Neural cell (in vitro differentiated cells): ENCODE data around the gene EZR. TPM values are rescaled to one million over a fixed set of nuclear protein-coding genes. Genes with fewer than 3 reads are reported as not detected.

Source experiments
- H2AFZ ChIP-seq: fragments of 200-600, 300-800 bp; sonication (generic), shearing (Covaris generic); 2 replicates; pipeline ENCODE4 v1.6.0; 2014; ENCODE audit warnings: low read depth, mild to moderate bottlenecking, antibody characterized with exemption, low read length, moderate library complexity
- H3F3A ChIP-seq: fragments of 200-600 bp; shearing (Covaris generic); 2 replicates; pipeline ENCODE4 v1.6.1; 2016; ENCODE audit warnings: mild to moderate bottlenecking, moderate library complexity, mixed read lengths, antibody characterized with exemption, low read length; ENCODE audit not compliant: insufficient read depth, poor library complexity, severe bottlenecking
- H3K27ac ChIP-seq: fragments of 200-600, 300-800 bp; sonication (generic), shearing (Covaris generic); 2 replicates; pipeline ENCODE4 v1.5.1; 2014; ENCODE audit warnings: mild to moderate bottlenecking, low read length, moderate library complexity
- H3K27me3 ChIP-seq: fragments of 300-800, 200-600 bp; sonication (generic), shearing (Covaris generic); 2 replicates; pipeline ENCODE4 v1.6.0; 2014; ENCODE audit warnings: mild to moderate bottlenecking, low read depth, low read length, moderate library complexity; ENCODE audit not compliant: insufficient read depth
- H3K36me3 ChIP-seq: fragments of 300-800, 200-600 bp; sonication (generic), shearing (Covaris generic); 2 replicates; pipeline ENCODE4 v1.5.1; 2014; ENCODE audit warnings: mild to moderate bottlenecking, antibody characterized with exemption, low read length, moderate library complexity; ENCODE audit not compliant: insufficient read depth
- H3K4me2 ChIP-seq: fragments of 300-800, 200-600 bp; sonication (generic), shearing (Covaris generic); 2 replicates; pipeline ENCODE4 v1.6.0; 2014; ENCODE audit warnings: mild to moderate bottlenecking, low read length
- H3K4me3 ChIP-seq: fragments of 300-800, 200-600 bp; sonication (generic), shearing (Covaris generic); 2 replicates; pipeline ENCODE4 v1.5.1; 2014; ENCODE audit warnings: mild to moderate bottlenecking, low read length, moderate library complexity
- H3K79me2 ChIP-seq: fragments of 200-600 bp; shearing (Covaris generic); replicated peaks from 2 replicates; pipeline ENCODE4 v1.6.0; 2014; ENCODE audit warnings: mild to moderate bottlenecking, low read length, moderate library complexity; ENCODE audit not compliant: insufficient read depth
- H3K9ac ChIP-seq: fragments of 300-800, 200-600 bp; sonication (generic), shearing (Covaris generic); 2 replicates; pipeline ENCODE4 v1.6.1; 2016; ENCODE audit warnings: mild to moderate bottlenecking, low read length, mixed read lengths
- H3K9me2 ChIP-seq: fragments of 200-600 bp; shearing (Covaris generic); 2 replicates; pipeline ENCODE4 v1.6.1; 2016; ENCODE audit warnings: mild to moderate bottlenecking, low read length, mixed read lengths; ENCODE audit not compliant: insufficient read depth
- H3K9me3 ChIP-seq: fragments of 200-600, 300-800 bp; sonication (generic), shearing (Covaris generic); 2 replicates; pipeline ENCODE4 v1.6.1; 2016; ENCODE audit warnings: mild to moderate bottlenecking, mixed run types, low read length, moderate library complexity, mixed read lengths
- H4K20me1 ChIP-seq: fragments of 200-600 bp; shearing (Covaris generic); 2 replicates; pipeline ENCODE4 v1.6.1; 2016; ENCODE audit warnings: mild to moderate bottlenecking, mixed run types; ENCODE audit not compliant: insufficient read depth
- EP300 ChIP-seq: fragments of 450-650 bp; conservative IDR thresholded peaks from 2 replicates; pipeline ENCODE4 v1.6.1; 2014; ENCODE audit warnings: antibody characterized with exemption, mild to moderate bottlenecking, moderate library complexity; ENCODE audit not compliant: poor library complexity, severe bottlenecking
- EZH2 ChIP-seq: fragments of 200-600, 300-800 bp; shearing (Covaris generic), sonication (generic); IDR thresholded peaks from 2 replicates; pipeline ENCODE4 v1.6.1; 2014; ENCODE audit warnings: antibody characterized with exemption, low read length, borderline replicate concordance, mild to moderate bottlenecking; ENCODE audit not compliant: insufficient read depth, poor library complexity, severe bottlenecking
- MXI1 ChIP-seq: fragments of 450-650 bp; conservative IDR thresholded peaks from 2 replicates; pipeline ENCODE4 v1.6.1; 2014; ENCODE audit warnings: antibody characterized with exemption, mild to moderate bottlenecking; ENCODE audit not compliant: poor library complexity, severe bottlenecking
- POLR2AphosphoS5 ChIP-seq: IDR thresholded peaks from 2 replicates; pipeline ENCODE4 v1.6.1; 2012
- RAD21 ChIP-seq: fragments of 450-650 bp; conservative IDR thresholded peaks from 2 replicates; pipeline ENCODE4 v1.6.1; 2014; ENCODE audit warnings: antibody characterized with exemption, mild to moderate bottlenecking, moderate library complexity
- SMC3 ChIP-seq: fragments of 450-650 bp; conservative IDR thresholded peaks from 2 replicates; pipeline ENCODE4 v1.6.1; 2014; ENCODE audit warnings: antibody characterized with exemption, mild to moderate bottlenecking, moderate library complexity; ENCODE audit not compliant: poor library complexity
- TAF1 ChIP-seq: IDR thresholded peaks from 2 replicates; pipeline ENCODE4 v1.6.1; 2012; ENCODE audit warnings: low read depth
- polyA plus RNA-seq: library from polyadenylated mRNA; depleted of rRNA; stranded (reverse); fragments of >200 nt; gene quantifications from 2 replicates; pipeline ENCODE4 v1.2.3, GENCODE V29; 2014
- TF ChIP-seq, protein P1 (sequence below): IDR thresholded peaks from 2 replicates; pipeline ENCODE4 v1.6.1; 2012; ENCODE audit warnings: borderline replicate concordance
- TF ChIP-seq, protein P2 (sequence below): fragments of 450-650 bp; IDR thresholded peaks from 2 replicates; pipeline ENCODE4 v1.5.1; 2014; ENCODE audit warnings: antibody characterized with exemption, mild to moderate bottlenecking, moderate library complexity; ENCODE audit not compliant: poor library complexity, severe bottlenecking

EZR gene
- polyA plus RNA-seq, 1 donor from 2014 or later: 1.6 TPM

DNA sequence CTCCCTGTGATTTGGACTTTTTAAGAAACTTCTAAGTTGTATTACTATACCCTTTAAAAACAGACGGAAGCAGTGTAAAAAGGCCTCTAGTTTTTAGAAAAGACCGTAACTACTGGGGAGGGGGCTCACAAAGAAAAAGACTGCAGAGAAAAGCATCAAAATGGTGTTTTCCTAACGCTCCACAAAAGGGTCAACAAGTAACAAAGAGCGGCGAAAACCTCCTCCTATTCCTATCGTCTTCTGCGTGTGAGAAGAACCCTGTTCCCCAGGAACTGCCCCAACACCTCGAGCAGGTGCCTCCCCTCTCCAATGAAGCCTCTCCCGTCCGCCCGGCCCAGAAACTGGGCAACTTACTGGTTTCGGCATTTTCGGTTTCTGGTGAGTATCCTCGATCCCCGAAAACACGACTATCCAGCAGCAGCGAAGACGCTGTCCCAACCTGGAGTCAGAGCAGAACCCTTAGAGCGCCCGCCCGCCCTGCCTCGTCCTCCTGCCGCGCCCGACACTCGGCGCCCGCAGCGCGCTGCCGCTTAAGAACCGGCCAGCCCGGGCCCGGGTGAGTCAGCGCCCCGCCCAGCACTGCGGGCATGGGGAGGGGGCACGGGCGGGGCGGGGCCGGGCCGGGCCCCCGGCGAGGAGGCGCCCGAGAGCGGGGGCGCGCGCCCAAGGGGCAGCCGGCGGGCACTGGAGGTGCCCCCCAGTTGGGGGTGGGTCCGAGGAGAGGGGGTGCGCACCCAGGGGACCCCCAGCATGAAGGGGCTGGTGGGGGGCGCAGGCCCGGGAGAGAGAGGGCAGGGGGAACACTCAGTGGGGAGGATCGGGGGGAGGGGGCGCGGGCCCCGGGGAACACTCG lies 1.2 kb downstream of the EZR start:
- Histone ChIP-seq H3K79me2 (peaks cover 8% of the 10 kb centered on the region), H3K27ac (no peak overlapping the region)
- TF ChIP-seq, protein P1, sequence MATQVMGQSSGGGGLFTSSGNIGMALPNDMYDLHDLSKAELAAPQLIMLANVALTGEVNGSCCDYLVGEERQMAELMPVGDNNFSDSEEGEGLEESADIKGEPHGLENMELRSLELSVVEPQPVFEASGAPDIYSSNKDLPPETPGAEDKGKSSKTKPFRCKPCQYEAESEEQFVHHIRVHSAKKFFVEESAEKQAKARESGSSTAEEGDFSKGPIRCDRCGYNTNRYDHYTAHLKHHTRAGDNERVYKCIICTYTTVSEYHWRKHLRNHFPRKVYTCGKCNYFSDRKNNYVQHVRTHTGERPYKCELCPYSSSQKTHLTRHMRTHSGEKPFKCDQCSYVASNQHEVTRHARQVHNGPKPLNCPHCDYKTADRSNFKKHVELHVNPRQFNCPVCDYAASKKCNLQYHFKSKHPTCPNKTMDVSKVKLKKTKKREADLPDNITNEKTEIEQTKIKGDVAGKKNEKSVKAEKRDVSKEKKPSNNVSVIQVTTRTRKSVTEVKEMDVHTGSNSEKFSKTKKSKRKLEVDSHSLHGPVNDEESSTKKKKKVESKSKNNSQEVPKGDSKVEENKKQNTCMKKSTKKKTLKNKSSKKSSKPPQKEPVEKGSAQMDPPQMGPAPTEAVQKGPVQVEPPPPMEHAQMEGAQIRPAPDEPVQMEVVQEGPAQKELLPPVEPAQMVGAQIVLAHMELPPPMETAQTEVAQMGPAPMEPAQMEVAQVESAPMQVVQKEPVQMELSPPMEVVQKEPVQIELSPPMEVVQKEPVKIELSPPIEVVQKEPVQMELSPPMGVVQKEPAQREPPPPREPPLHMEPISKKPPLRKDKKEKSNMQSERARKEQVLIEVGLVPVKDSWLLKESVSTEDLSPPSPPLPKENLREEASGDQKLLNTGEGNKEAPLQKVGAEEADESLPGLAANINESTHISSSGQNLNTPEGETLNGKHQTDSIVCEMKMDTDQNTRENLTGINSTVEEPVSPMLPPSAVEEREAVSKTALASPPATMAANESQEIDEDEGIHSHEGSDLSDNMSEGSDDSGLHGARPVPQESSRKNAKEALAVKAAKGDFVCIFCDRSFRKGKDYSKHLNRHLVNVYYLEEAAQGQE: no peak
- no peak for TF ChIP-seq EP300
- no peak for TF ChIP-seq TAF1
- TF ChIP-seq EZH2: no peak
- no peak for TF ChIP-seq POLR2AphosphoS5
- TF ChIP-seq, protein P2, sequence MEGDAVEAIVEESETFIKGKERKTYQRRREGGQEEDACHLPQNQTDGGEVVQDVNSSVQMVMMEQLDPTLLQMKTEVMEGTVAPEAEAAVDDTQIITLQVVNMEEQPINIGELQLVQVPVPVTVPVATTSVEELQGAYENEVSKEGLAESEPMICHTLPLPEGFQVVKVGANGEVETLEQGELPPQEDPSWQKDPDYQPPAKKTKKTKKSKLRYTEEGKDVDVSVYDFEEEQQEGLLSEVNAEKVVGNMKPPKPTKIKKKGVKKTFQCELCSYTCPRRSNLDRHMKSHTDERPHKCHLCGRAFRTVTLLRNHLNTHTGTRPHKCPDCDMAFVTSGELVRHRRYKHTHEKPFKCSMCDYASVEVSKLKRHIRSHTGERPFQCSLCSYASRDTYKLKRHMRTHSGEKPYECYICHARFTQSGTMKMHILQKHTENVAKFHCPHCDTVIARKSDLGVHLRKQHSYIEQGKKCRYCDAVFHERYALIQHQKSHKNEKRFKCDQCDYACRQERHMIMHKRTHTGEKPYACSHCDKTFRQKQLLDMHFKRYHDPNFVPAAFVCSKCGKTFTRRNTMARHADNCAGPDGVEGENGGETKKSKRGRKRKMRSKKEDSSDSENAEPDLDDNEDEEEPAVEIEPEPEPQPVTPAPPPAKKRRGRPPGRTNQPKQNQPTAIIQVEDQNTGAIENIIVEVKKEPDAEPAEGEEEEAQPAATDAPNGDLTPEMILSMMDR: no peak
- TF ChIP-seq MXI1: no peak
- TF ChIP-seq RAD21: no peak
- no peak for TF ChIP-seq SMC3

DNA sequence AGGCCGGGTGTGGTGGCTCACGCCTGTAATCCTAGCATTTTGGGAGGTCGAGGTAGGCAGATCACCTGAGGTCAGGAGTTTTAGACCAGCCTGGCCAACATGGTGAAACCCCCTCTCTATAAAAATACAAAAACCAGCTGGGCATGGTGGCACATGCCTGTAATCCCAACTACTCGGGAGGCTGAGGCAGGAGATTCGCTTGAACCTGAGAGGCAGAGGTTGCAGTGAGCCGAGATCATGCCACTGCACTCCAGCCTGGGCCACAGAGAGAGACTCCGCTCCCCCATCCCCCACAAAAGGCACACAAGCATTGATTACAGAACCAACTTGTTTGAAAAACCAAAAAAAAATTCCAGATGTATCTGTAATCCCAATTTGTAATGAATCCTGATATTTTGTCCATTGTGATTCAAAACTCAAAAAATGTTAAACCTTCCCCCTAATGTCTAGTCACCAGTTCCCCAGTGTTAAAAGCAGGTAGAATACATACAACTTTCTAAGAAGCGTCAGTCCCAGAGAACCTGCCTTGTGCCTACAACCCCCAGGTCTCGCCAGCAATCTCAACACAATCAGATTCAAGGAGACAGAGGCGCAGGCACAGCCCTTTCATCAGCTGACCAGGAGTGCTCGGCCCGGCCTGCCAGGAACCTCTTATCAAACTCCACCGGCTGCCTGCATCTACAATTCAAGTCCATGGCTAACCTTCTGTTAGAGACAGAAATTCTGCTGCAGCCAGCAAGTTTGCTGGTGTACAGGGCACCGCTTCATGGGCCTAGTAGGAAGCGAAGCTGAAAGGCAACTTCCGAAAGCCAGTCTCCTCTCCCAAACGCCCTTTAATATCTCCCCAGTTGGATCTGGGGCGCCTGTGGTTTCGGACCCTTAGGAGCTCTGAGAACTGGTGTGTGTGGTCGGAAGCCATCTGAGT lies 2.1 kb downstream of the EZR start:
- Histone ChIP-seq H4K20me1 (no peaks in the 10 kb centered on the region), H3K4me3 (peak overlapping the region; percentile 68), H3K36me3 (no peaks in the 10 kb centered on the region), H3K4me2 (no peak overlapping the region), H3K9me2 (no peaks in the 10 kb centered on the region), H3K27ac (no peak overlapping the region), H3K79me2 (peaks cover 8% of the 10 kb centered on the region), H3K9me3 (no peaks in the 10 kb centered on the region), H3K27me3 (peaks cover 17% of the 10 kb centered on the region), H2AFZ (no peak overlapping the region), H3K9ac (no peak overlapping the region), H3F3A (no peaks in the 10 kb centered on the region)
- TF ChIP-seq TAF1 (no peak), EZH2 (no peak), EP300 (no peak), RAD21 (no peak), POLR2AphosphoS5 (no peak), SMC3 (no peak), MXI1 (no peak)
- TF ChIP-seq, protein P1: no peak
- TF ChIP-seq, protein P2: no peak

More for the DNA sequence above, 1.2 kb downstream of the EZR start:
- Histone ChIP-seq H2AFZ (no peak overlapping the region), H4K20me1 (no peaks in the 10 kb centered on the region), H3K4me2 (no peak overlapping the region), H3F3A (no peaks in the 10 kb centered on the region), H3K9me3 (no peaks in the 10 kb centered on the region), H3K4me3 (peak overlapping the region; percentile 68), H3K27me3 (peaks cover 17% of the 10 kb centered on the region), H3K9ac (peak overlapping the region; percentile 36), H3K9me2 (no peaks in the 10 kb centered on the region), H3K36me3 (no peaks in the 10 kb centered on the region)
